HepG2 (cell line): Measurements from ENCODE around the gene HDAC4. TPM values are rescaled to one million over a fixed set of nuclear protein-coding genes. Genes with fewer than 3 reads are reported as not detected.

Experiments
- ATAC-seq: fragments of 200-7000 bp; cut with Tn5 transposase; 3 replicates; pipeline ENCODE4 v1.9.1; 2020; ENCODE audit warnings: mild to moderate bottlenecking, moderate library complexity
- BruUV-seq: library from RNA; stranded (reverse); fragments of 400-500 nt; replicated peaks from 2 replicates; lab custom pipeline; 2021; lab: Mats Ljungman, UMichigan
- CTCF ChIA-PET: fragments of 300-600 bp; formaldehyde crosslinking; extraction: SDS; loops from one replicate; lab custom pipeline; 2021; ENCODE audit warnings: low total read pairs, inconsistent platforms, low intra/inter-chr PET ratio; lab: Yijun Ruan, JAX
- POLR2A ChIA-PET: fragments of 350-600 bp; sonication (Branson Sonifier 250); formaldehyde crosslinking; loops from one replicate; lab custom pipeline; 2020; ENCODE audit warnings: antibody characterized with exemption, inconsistent platforms; lab: Yijun Ruan, JAX
- DNase-seq: peaks from one replicate; pipeline ENCODE4 v3.0.0-alpha.2; 2015; ENCODE audit warnings: low spot score
- FAIRE-seq: peaks from 3 replicates; lab custom pipeline; 2011; peaks lifted over from hg19 to GRCh38; lab: Jason Lieb, UNC
- H2AFZ ChIP-seq: one replicate; pipeline ENCODE4 v1.6.1; 2011; ENCODE audit warnings: low read length, inconsistent platforms
- H3K27ac ChIP-seq: fragments of 300-600 bp; 3 replicates; pipeline ENCODE4 v1.8.0; 2011; ENCODE audit warnings: mixed run types, mild to moderate bottlenecking, mixed read lengths, low read length, inconsistent platforms; ENCODE audit not compliant: insufficient read depth; ENCODE audit errors: extremely low read length
- H3K27me3 ChIP-seq, 2 experiments: fragments of 200-600 bp in 1 of 2; 2 replicates in 1 of 2; 3 replicates in 1 of 2; pipeline versions ENCODE4 v1.6.0 to v1.8.0; 2011; ENCODE audit warnings: low read length in 2 of 2, mild to moderate bottlenecking in 2 of 2, moderate library complexity in 2 of 2, inconsistent platforms in 1 of 2; ENCODE audit not compliant: insufficient read depth in 2 of 2, control insufficient read depth in 1 of 2
- H3K36me3 ChIP-seq, 2 experiments: fragments of 200-600 bp in 1 of 2; replicated peaks in 1 of 2; 2 replicates in 1 of 2; 3 replicates in 1 of 2; pipeline versions ENCODE4 v1.5.1 to v1.8.0; 2011; ENCODE audit warnings: low read length in 2 of 2, inconsistent platforms in 1 of 2; ENCODE audit not compliant: insufficient read depth in 2 of 2, control insufficient read depth in 1 of 2
- H3K4me1 ChIP-seq: 2 replicates; pipeline ENCODE4 v1.5.1; 2012; ENCODE audit warnings: low read length, inconsistent platforms; ENCODE audit not compliant: insufficient read depth
- H3K4me2 ChIP-seq: 2 replicates; pipeline ENCODE4 v1.6.0; 2011; ENCODE audit warnings: low read depth, low read length, inconsistent platforms
- H3K4me3 ChIP-seq, 3 experiments: fragments of 200-600 bp in 1 of 3; sonication (generic), shearing (Covaris generic) in 1 of 3; replicated peaks in 1 of 3; 2 replicates each; pipeline ENCODE4 v1.5.1; 2011 to 2016; ENCODE audit warnings: low read length in 3 of 3, inconsistent platforms in 2 of 3, low read depth in 2 of 3, mild to moderate bottlenecking in 2 of 3, control low read depth in 1 of 3, mixed read lengths in 1 of 3; ENCODE audit not compliant: insufficient read depth in 1 of 3
- H3K79me2 ChIP-seq: one replicate; pipeline ENCODE4 v1.6.1; 2011; ENCODE audit warnings: low read length, inconsistent platforms; ENCODE audit not compliant: insufficient read depth
- H3K9ac ChIP-seq: 2 replicates; pipeline ENCODE4 v1.6.0; 2011; ENCODE audit warnings: mild to moderate bottlenecking, low read depth, low read length, inconsistent platforms; ENCODE audit not compliant: insufficient read depth
- H3K9me3 ChIP-seq: 2 replicates; pipeline ENCODE4 v1.5.1; 2012; ENCODE audit warnings: mild to moderate bottlenecking, low read length
- H4K20me1 ChIP-seq: 2 replicates; pipeline ENCODE4 v1.6.0; 2011; ENCODE audit warnings: inconsistent platforms, mild to moderate bottlenecking, low read length, moderate library complexity; ENCODE audit not compliant: insufficient read depth
- FIP1L1 ChIP-seq: fragments of 200-400 bp; formaldehyde crosslinking; IDR thresholded peaks from 2 replicates; pipeline ENCODE4 v1.6.1; 2018; ENCODE audit warnings: low read depth, mild to moderate bottlenecking, low read length, moderate library complexity, borderline replicate concordance; ENCODE audit not compliant: insufficient read depth
- GATAD1 ChIP-seq: IDR thresholded peaks from 2 replicates; pipeline ENCODE4 v1.6.1; 2016; ENCODE audit warnings: missing genetic modification reagents, missing compliant biosample characterization
- RNF219 ChIP-seq: sonication (generic); formaldehyde crosslinking; IDR thresholded peaks from 2 replicates; pipeline ENCODE4 v1.5.0; 2020; ENCODE audit warnings: mild to moderate bottlenecking, missing genetic modification reagents
- ZBTB26 ChIP-seq: IDR thresholded peaks from 2 replicates; pipeline ENCODE4 v1.6.1; 2016; ENCODE audit warnings: missing compliant biosample characterization, missing genetic modification reagents, borderline replicate concordance
- ZBTB42 ChIP-seq: sonication (generic); formaldehyde crosslinking; IDR thresholded peaks from 2 replicates; pipeline ENCODE4 v1.5.0; 2020; ENCODE audit warnings: mild to moderate bottlenecking, missing genetic modification reagents
- ZNF468 ChIP-seq: sonication (generic); formaldehyde crosslinking; IDR thresholded peaks from 2 replicates; pipeline ENCODE4 v1.8.0; 2022; ENCODE audit warnings: mild to moderate bottlenecking, moderate library complexity, missing genetic modification reagents
- WGBS: methylation state at CpG from one replicate; pipeline ENCODE4 v1.1.6; 2017; ENCODE audit warnings: low lambda C conversion rate; 5-methylcytosine and 5-hydroxymethylcytosine counted together
- in situ Hi-C: cut with HindIII; loops from 2 replicates; pipeline ENCODE4 v1.10.0; 2017; ENCODE audit warnings: low pct_unique_long_range_greater_than_20kb; ENCODE audit not compliant: extremely low pct_ligation_motif_present
- intact Hi-C: fragments of 100-400 bp; cut with micrococcal nuclease; formaldehyde crosslinking; loops from one replicate; pipeline ENCODE4 v1.10.0; 2022; ENCODE audit not compliant: unreplicated experiment
- polyA plus RNA-seq, 8 experiments: library from polyadenylated mRNA; depleted of rRNA in 3 of 8; stranded (reverse) in 7 of 8; unstranded in 1 of 8; fragments of >200 nt; fragmentation: Illumina TruSeq in 4 of 8; extraction: Trizol in 4 of 8; gene quantifications; 2 replicates each; pipeline versions ENCODE4 v1.2.1 to v1.2.3, GENCODE V29; 2011 to 2016; ENCODE audit warnings: low read depth in 4 of 8, missing spikeins in 1 of 8, mixed read lengths in 1 of 8; ENCODE audit not compliant: insufficient read depth in 1 of 8
- total RNA-seq, 5 experiments: library from RNA; depleted of rRNA; stranded (reverse); fragments of >200 nt; fragmentation: Illumina TruSeq; extraction: Trizol; gene quantifications; 2 replicates each; pipeline ENCODE4 v1.2.3, GENCODE V29; 2016; ENCODE audit warnings: low read depth in 1 of 5
- TF ChIP-seq, protein P1 (sequence below): sonication (generic); formaldehyde crosslinking; IDR thresholded peaks from 2 replicates; pipeline ENCODE4 v1.5.1; 2020; ENCODE audit warnings: mild to moderate bottlenecking, missing genetic modification reagents

Gene HDAC4
- total and polyA plus RNA-seq, 2 of the 13 experiments (the other 11 are each of a cell fraction or from before 2014, with no cell fraction given) = 10.1 to 11.5 TPM

GRCh38 chr2:239009589-239009961, 391.2 kb downstream of the HDAC4 start:
- no peak overlapping the region for H3K4me2 ChIP-seq
- CTCF ChIA-PET = no interaction called here
- intact Hi-C loops = no loop called here
- no peak for DNase-seq
- no peaks in the 10 kb centered on the region for H3K79me2 ChIP-seq
- peaks cover 19 to 94% of the 10 kb centered on the region in 2 experiments for H3K27me3 ChIP-seq
- no peaks in the 10 kb centered on the region for H3K9me3 ChIP-seq
- no peak for TF ChIP-seq ZBTB42 (CRISPR knock-in tag)
- no peak for TF ChIP-seq GATAD1 (CRISPR knock-in tag)
- TF ChIP-seq, protein P1, sequence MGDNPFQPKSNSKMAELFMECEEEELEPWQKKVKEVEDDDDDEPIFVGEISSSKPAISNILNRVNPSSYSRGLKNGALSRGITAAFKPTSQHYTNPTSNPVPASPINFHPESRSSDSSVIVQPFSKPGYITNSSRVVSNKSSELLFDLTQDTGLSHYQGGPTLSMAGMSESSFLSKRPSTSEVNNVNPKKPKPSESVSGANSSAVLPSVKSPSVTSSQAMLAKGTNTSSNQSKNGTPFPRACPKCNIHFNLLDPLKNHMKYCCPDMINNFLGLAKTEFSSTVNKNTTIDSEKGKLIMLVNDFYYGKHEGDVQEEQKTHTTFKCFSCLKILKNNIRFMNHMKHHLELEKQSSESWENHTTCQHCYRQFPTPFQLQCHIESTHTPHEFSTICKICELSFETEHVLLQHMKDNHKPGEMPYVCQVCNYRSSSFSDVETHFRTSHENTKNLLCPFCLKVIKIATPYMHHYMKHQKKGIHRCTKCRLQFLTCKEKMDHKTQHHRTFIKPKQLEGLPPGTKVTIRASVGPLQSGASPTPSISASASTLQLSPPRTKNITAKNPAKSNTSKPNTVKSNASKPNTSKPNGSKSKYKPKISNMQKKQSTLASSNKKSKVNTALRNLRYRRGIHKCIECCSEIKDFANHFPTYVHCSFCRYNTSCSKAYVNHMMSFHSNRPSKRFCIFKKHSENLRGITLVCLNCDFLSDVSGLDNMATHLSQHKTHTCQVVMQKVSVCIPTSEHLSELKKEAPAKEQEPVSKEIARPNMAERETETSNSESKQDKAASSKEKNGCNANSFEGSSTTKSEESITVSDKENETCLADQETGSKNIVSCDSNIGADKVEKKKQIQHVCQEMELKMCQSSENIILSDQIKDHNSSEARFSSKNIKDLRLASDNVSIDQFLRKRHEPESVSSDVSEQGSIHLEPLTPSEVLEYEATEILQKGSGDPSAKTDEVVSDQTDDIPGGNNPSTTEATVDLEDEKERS = no peak
- TF ChIP-seq ZBTB26 (CRISPR knock-in tag) = no peak
- TF ChIP-seq FIP1L1 = no peak
- no peak for TF ChIP-seq RNF219 (CRISPR knock-in tag)
- no peak for TF ChIP-seq ZNF468 (CRISPR knock-in tag)
- no peaks in the 10 kb centered on the region for H3K36me3 ChIP-seq
- no peak overlapping the region for H3K27ac ChIP-seq
- H2AFZ ChIP-seq = no peak overlapping the region
- in situ Hi-C loops = no loop called here
- WGBS = 27% methylated on average over 12 of the region's 12 CpGs
- no peak overlapping the region for H3K9ac ChIP-seq
- POLR2A ChIA-PET = no interaction called here
- no peak for ATAC-seq
- no peak for FAIRE-seq
- no TSS peak for BruUV-seq
- H3K4me1 ChIP-seq = no peaks in the 10 kb centered on the region
- H3K4me3 ChIP-seq = no peak overlapping the region
- H4K20me1 ChIP-seq = peaks cover 2% of the 10 kb centered on the region; the same call in 1 of the 2 replicates
